ENCODE results near the gene DHX15.

DNA sequence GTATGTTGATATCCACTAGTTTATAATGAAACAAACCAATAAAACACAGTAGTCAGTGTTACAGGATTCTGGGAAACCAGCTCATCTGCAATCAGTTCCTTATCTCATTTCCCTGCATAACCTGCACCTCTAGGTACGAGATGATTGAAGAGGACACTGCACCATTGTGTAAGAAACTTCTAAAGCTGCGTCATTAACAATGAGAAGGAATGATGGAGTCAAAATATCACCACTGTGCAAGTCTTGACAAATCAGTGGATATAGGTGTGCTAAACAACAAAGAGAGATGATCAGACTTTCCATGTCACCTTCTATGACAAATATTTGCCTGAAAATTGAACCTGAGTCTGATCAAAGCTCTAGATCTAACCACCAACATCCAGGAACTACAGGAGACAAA is 40.7 kb upstream of the DHX15 start:
- no peak for TF ChIP-seq CTCF (IDR thresholded peaks at IDR 0.05; ENCODE audit: insufficient read depth, low read depth, low read length)
- TF ChIP-seq EZH2 (IDR thresholded peaks at IDR 0.05; ENCODE audit: insufficient read depth, low read length), result no peak

Data from astrocyte (in vitro differentiated cells and primary cell).